Eye (tissue), 1 donor: ENCODE data around the gene LHFPL3.

ENCODE experiments used
- DNase-seq: peaks from one replicate; pipeline ENCODE4 v3.0.0-alpha.2; 2015

The LHFPL3 gene

DNA sequence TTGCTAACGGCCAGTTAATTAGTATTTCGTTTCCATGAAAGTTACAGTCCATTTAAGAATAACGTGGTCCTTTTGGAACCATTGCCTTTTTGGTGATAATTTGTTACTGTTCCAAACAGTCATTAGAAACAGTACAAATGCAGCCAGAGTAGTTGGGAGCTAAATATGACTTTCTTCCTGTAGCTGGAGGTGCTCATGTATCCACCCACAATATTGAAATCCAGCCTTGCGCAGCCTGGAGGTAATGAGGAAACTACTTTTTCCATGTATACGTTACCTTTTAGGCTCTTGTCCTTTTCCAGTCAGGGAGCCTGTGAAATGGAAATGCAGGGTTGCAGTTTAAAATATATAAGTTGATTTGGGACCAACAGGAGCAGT lies 43.6 kb downstream of the LHFPL3 start:
- DNase-seq: no peak

DNA sequence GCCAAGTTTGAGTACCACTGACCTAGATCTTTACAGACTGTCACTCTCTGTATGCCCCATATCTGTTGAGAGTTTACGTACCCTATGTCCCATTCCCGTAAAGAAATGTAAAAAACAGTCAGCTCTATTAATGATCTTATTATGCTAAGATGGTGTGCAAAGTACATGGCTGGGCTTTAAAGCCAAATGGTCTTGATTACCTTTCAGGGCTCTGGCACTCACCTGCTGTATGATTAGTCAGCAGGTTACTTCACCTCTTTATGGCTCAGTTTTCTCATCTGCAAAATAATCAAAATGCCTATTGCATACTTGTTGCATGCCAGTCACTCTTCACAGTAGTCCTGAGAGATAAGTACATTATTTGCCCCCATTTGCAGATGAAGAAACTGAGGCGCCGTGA lies 54.2 kb downstream of the LHFPL3 start:
- no peak for DNase-seq

DNA sequence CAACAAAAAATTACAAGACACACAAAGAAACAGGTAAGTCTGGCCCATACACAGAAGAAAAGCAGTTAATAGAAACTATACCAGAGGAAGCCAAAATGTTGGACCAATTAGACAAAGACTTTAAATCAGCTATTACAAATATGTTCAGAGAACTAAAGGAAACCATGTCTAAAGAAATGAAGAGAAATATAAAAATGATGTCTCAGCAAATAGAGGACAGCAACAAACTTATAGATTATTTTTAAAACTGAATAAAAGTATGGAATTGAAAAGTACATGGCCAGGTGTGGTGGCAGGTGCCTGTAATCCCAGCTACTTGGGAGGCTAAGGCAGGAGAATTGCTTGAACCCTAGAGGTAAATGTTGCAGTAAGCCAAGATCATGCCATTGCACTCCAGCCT lies 58.5 kb downstream of the LHFPL3 start:
- no peak for DNase-seq

DNA sequence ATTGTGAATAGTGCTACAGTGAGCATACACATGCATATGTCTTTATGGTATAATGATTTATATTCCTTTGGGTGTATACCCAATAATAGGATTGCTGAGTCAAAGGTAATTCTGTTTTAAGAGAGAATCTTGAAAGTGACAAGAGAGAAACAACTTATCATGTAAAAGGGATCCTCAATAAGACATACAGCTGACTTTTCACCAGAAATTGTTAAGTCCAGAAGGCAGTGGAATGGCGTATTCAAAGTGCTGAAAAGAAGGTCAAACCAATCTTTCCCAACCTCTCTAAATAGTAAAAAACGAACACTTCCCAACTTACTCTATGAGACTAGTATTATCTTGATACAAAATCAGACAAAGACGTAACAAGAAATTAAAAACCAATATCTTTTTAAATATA lies 59.8 kb downstream of the LHFPL3 start:
- no peak for DNase-seq

DNA sequence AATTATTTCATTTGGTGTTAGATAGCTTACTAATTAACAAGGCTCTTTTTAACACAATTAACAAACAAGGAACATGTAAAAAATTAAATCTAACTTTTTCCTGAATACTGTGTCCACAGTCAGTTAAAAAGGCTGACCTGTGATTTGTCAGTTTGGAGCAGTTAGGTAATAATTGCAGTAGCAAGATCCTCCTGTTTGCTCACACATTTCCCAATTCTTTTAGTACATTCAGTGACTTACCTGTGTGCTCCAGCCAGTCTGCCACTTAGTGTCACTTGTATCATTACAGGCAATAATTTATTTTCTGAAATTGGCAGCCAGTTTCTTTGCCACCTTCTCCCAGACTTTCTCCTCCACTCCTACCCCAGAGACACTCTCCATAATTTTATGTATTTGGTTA lies 66.8 kb downstream of the LHFPL3 start:
- no peak for DNase-seq

DNA sequence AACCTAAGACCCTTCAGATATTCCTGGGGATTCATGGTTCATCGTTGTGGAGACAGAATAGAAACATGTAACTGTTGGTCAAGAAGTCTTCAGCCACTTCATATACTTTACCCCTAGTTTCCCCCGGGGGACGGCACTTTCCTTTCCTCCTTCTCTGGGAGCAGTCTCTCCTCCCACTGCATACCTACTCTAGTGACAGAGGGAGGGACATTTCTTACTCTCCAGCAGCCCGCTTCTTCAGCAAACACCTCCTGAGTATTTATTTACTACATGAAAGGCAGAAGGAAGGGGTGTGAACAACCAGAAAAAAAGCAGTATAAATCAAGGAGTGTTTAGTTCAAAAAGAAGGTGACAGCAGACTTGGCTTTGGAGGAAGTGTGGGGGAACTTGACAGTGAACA lies 69.0 kb downstream of the LHFPL3 start:
- no peak for DNase-seq

DNA sequence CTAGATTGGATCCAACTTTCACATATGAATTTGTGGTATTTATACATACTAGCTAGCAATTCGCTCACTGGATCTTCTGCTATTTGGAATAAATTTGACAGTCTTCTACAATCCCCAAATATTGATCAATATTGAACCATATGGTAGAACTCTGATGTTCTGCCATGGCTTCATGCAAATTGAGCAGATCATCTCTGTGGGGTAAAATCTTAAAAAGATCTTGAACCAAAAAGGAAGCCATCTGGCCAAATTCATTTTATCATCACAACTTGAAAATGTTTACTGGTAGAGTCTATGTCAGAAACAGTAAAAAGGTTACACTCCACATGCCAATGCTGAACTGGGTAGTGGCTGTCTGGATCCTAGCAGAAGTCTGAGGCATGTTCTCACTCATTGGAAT lies 80.0 kb downstream of the LHFPL3 start:
- no peak for DNase-seq

DNA sequence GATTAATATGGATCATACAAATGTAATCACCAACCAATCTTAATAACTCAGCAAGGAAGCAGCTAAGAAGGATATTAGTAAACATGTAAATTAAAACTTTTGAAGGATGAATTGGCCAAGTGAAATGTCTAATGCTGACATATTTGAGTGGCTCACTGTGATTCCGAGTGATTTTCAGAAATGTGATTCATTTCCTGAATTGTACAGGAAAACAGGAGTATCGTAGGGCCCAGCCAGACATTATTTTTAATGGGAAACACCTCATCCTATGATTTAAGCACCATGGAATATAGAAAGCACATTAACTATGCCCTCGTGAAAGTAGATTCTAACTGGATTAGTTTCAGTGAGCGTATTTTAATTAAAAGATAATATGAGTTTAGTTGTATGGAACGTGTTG lies 82.3 kb downstream of the LHFPL3 start:
- no peak for DNase-seq

DNA sequence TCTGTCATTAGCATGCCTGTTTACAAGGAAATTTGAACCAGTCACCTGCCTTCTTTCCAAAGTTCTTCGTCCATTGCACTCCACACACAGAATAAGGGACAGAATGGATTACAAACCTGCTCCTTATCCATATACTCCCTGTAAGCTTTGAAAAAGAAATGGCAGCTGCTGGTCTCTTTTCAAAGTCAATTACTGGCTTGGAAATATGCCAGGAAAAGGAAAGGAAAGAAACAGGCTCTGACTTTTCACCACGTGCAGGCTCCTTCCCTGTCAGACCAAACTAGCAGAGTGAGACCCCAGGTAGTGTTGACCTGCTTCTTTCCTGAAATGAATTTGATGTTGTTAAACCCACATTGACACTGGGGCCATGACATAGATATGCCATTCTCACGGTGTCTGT lies 84.5 kb downstream of the LHFPL3 start:
- peak; percentile 39 for DNase-seq

DNA sequence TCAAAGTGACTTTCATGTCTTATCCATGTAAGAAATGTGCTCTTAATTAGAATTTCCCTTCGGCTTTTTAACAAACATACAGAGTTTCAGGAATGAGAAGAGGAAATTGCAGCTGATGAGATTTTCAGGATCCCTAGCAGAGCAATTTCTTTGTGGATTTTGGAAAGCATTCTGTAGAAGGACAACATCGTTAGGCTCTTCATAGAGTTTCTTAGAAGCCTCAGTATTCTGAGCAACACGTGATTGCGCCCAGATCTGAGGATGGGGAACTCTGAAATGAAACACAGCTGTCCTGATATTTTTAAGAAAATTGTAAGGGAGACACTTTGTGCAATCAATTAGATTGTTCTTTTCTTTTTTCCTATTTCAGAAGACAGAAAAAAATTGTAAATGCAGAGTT lies 85.8 kb downstream of the LHFPL3 start:
- DNase-seq: peak; percentile 7

DNA sequence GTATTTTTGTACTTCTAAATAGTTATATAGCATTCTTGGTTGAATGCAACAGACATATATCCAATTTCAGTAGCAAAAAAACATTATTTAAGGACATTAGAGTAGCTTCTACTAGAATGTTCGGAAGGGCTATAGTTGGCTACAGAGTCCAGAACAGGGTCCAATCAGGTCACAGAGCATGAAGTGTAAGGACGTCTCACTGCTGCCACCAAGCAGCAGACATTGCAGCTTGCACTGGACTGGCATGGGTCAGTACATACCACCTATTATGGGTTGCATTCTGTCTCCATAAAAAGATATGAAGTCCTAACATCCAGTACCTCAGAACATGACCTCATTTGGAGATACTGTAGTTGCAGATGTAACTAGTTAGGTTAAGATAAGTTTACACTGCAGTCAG lies 87.3 kb downstream of the LHFPL3 start:
- no peak for DNase-seq

DNA sequence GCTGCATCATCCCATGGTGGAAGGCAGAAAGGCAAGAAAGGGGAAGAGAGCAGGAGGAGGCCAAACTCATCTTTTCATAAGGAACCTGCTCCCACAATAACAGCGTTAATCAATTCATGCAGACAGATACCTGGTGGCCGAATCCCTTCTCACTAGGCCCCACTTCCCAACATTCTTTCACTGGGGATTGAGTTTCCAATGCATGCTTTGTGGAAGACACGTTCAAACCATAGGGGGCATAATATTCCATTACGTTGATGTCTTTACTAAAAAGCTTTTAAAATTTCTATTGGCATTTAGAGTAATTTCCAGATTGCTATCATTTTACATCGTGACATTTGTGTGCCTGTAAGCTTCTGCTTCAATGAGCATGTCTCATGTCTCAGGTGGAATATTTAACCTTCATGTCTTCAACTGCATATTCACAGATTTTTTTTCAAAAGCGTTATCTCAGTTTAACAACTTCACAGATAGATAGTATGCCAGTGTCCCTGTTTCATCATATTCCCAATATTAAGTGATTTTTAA lies 88.5 kb downstream of the LHFPL3 start:
- DNase-seq: no peak

DNA sequence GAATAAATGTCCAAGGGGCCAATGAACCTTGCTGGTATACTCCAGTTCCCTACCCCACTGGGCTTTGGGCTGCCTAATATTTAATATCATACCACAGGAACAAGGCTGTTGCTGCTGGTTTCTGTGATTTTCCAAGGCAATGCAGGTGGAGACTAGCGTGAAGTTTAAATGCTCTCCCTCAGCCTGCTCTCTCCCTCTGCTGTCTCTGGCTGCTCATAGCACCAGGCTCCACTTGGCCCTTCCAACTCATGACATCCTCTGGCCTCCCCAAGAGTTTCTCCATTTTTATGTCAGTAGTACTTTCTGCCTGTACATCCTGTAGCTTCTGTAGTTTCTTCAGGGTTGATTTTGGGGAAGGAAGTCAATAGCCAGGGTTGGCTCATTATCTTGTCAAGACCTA lies 103.5 kb downstream of the LHFPL3 start:
- no peak for DNase-seq

DNA sequence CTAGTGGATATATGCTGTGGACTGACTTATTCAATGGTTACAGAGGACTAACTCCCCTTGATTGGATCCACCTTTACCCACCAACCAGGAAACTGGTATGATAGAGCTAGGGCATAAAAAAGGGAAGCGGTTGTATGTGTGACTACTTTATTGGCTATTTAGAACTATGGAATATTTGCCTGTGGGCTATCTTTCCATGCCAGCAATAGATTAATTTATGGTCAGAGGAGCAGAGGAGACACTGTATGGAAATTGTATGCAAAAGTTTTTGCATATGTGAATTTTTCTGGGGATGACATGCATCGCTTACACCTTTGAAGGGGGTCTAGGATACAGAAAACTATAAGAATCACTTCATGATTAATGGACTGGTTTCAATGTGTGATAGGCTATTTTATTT lies 105.7 kb downstream of the LHFPL3 start:
- no peak for DNase-seq

DNA sequence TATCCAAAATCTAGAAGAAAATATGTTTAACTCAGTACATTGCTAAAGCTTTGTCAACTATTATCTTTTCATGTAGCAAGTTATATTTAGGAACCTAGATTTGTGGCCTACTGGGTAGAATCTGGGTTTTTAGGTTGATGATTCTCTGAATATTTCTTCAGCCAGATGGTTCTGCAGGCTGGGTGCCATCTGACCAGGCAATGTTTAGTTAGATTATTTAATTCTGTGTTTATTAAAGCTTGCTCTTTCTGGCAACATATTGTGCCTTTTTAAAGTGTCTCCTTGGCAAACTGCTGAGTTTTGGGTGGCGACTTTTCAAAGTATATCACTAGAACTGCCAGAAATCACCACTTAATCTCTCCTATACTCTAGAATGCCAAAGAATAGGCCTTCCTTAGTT lies 114.1 kb downstream of the LHFPL3 start:
- DNase-seq: no peak

DNA sequence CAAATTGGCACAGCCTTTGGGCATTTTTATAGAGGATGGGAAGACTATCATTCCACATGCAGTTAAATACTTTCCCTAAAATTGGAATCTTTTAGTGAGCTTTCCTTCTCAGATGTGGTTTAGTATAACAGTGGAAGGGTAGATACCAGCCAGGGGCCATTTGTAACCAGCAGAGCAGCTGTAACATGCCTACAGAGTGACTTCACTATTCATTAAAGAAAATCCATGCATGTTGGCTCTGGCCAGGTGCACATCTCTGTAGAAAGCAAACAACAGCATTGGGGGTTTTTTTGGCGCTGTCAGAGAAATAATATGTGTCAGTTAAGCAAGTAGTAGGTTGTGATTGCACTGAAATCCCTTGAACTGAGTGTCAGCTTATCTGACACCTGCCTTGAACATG lies 115.6 kb downstream of the LHFPL3 start:
- peak; percentile 9 for DNase-seq

DNA sequence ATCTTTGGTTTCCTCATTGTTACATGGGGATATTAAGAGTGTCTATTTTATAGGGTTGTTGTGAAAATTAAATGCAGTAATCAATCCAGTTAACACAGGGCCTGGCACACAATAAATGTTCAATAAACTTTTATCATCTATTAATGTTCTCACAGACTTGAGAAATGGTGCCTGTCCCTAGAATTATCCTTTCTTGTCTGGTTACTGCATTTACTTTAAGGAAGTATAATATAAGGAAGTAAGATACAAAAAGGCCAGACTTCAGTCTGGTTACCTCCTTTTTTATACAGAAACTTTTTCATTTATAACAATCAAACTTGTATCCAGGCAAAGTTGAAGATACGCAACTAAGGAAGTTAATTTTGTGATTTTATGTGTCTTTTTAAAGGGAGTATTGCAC lies 117.0 kb downstream of the LHFPL3 start:
- DNase-seq: no peak

DNA sequence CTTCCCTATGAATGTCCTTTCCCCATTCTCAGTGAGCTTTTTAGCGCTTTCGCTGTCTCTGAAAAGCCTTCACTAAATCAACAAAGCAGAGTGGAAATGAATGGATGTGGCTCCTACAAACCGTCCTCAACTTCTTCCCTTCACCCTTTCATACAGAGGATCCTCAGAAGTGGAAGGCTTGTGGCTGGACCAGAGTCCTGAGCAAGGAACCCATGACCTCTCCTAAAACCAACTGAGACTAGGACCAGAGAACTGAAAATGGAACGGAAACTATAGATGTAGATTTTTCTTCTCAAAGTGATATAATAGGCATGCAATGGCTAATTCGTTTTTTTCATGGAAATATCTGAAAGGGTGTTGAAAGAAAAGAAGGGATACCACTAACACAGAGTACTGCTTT lies 122.5 kb downstream of the LHFPL3 start:
- DNase-seq: no peak

DNA sequence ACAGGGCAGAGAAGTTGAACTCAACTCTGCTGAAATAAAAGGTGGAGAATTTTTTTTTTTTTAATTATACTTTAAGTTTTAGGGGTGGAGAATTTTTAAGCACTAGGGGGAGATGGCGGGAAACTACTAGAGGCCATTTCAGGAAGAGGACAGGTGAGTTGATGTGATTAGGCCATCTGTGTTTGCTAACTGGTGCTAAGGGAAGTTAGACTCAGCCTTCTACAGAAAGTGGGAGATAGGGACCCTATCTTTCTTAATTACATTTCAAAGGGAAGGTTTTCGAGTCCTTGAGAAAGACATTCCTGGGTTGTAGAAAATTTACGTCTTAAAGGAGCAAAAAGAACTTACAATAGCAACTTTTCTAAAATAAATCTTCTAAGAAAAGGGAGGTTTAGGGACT lies 124.8 kb downstream of the LHFPL3 start:
- DNase-seq: no peak

DNA sequence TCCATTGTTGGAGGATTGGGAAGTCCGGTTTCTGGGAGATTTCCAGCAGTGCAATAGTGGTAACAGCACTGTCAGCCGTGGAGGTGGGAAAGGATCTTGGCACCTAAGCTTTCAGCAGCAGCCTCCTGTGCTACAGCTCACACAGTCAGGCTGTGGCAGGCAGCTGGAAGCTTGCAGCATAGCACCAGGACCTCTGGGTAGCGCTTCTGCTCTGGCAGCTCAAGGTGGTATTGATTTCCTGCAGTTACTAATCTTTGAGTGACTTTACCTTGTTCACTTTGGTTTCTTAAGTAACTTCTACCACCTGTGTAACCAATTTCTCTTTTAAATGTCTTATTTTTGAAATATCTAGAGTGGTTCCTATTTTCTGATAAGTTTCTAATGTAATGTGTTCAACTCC lies 130.5 kb downstream of the LHFPL3 start:
- DNase-seq: no peak

DNA sequence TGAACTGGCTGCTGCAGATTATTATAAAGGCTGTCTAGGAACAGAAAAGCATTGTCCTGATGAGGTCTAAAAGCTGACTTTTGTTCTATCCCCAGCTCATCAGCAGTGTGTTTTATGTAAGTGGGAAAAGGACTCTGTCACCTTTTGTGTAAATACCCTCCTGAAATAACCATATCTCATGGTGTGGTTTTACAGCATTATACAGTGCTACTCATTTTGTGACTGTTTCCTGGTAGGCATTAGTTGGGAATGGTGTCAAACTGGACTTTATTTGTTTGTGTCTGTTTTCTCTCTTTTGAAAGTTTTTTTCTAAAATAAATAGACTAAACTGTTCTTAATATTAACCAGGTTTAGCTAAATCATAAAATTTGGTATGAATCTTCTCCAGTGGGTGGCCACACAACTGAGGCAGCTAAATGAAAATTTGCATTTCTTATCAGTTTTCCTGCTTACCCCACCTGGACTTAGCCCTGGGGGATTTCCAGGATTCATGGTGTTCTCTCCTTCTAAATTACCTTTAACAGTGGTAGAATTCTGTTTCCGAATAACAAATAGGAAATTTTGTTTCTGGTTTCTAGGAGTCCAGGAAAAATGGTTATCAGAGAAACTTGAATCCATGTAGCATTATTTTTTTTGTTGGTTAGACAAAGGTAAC lies 140.9 kb downstream of the LHFPL3 start:
- no peak for DNase-seq

DNA sequence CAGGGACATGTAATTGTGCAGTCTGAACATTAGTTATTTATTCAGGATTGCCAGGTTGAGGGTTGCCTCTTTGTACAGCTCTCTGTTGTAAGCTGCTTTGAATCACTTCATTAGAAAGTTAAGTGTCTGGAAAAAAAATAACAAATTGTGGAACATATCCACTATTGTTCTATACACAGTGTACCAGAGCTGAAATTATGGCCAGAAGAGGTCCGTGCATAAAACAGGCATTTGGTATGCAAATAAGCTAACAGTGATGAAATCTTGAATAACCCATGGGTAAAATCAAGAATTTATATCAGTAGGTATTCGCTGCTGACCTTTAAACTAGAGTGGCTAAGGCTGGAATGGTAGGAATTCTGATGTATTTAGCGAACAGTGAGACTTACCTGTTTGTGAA lies 152.1 kb downstream of the LHFPL3 start:
- no peak for DNase-seq

DNA sequence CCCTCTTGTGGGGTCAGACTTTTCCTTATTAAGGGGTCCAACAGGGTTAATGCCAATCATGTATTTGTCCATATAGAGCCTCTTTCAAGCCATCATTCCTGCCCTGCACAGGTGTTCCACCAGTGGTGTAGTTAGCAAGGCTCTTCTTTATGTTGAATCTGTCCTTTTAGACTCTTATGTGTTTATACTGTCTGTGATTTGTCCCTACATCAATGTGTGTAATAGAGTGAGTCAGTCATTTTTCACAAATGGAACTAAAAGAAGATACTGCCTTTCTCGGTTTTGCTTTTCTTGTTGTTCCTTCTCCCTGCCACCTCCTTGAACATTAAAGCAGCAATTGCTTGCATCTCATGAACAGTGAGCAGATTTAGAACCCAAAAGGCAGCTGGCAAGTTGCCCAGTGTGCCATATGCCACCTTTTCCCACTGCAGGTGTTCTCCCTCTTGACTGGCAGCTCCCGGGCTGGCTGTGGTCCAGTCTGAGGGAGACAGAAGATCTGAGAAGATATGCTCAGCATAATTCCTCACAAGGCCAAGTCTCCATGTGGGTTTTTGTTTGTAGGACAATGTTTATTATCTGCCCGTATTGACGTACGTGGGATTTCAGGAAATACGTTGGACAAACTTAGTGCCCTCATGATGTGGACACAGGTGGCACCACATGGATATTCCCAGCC lies 154.1 kb downstream of the LHFPL3 start:
- DNase-seq: no peak

DNA sequence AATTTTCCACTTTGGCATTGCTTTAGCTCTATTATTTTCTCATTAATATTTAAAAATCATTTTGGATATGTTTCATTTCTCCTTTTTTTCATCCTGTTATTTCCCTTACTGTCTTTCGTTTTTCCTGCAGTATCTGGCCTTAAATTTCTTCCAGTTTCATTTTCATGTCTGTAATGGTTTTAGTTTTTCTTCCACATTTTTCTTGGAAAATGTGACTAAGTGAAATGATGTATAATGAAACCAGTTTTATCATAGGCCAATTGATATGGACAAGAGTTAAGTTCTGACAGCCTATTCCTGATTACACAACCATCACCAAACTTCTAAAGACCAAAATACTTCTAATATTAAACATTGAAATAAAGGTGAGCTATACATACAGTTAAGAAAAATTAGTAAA lies 158.5 kb downstream of the LHFPL3 start:
- DNase-seq: no peak

DNA sequence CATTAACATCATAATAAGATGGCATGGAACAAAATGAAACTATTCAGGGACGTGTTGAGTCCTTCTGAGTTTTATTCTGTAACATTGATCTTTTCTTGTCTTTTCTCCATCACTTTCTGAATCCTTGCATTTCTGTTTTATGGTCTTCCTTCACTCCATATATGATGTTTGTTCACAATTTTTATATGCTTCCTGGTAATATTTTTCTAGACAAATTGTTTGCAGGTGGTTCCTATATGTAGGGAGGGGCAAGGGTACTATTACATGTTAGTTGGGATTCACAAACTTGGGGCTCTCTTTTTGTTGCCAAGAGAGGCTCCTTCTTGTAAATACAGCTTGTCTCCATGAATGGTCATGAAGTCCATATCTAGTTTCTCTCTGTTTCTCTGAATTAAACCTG lies 159.2 kb downstream of the LHFPL3 start:
- DNase-seq: no peak
